Fibroblast of upper back skin (primary cell): ENCODE results near the gene ZNF608.
A peak's percentile ranks its signal among the peaks of the same experiment; 100 is the strongest.

Source experiments
- DNase-seq: peaks from one replicate; pipeline ENCODE4 v3.0.0-alpha.2; 2013

The ZNF608 gene

DNA sequence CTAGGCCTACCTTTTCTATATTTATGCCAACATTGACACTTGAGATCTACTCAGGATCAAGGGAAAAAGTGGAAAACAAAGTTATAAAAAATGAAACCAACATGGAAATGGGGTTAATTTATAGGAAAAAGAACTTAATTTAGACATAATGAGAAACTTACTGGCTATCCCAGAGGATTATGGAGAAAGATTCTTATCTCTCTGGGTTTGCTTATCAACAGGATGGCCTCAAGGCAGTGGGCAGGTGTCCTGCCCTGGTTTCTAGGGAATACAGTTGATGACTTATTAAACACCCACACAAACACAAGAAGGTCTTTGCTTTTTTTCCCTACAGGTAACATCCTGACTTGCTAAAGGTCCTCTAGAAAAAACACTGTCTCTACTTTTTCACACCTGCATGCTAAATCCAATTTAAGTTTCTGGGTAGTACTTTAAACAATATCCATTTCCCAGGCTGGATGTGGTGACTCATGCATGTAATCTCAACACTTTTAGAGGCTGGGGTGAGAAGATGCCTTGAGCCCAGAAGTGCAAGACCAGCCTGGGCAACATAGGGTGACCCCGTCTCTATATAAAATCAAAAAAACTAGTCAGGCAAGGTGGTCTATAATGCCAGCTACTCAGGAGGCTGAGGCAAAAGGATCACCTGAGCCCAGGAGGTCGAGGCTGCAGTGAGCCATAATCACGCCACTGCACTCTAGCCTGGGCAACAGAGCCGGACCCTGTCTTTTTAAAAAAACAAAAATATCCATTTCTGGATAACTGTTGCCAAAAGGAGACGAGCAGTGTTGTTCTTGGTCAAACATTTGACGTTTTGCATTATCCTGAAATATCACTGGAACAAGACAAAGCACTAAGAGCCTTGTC is 6.6 kb upstream of the ZNF608 start:
- no peak for DNase-seq

DNA sequence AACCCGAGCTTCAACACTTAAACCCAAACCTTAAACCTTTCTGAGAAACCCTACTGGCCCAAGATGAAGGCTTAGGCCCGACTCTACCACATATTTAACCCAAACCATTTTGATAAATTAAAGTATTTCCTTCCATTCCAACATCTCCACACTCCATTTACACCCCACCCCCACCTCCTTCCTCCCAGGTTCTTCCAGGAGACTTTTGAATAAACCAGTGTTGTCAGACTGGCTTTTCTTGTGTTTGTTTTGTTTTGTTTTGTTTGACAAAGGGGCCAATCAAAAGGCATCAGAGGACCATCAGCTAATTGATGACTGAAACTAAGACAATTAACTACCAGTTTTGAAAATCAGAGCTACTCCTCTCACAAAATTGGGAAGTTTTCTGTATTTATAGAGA is 4.6 kb upstream of the ZNF608 start:
- DNase-seq = no peak

DNA sequence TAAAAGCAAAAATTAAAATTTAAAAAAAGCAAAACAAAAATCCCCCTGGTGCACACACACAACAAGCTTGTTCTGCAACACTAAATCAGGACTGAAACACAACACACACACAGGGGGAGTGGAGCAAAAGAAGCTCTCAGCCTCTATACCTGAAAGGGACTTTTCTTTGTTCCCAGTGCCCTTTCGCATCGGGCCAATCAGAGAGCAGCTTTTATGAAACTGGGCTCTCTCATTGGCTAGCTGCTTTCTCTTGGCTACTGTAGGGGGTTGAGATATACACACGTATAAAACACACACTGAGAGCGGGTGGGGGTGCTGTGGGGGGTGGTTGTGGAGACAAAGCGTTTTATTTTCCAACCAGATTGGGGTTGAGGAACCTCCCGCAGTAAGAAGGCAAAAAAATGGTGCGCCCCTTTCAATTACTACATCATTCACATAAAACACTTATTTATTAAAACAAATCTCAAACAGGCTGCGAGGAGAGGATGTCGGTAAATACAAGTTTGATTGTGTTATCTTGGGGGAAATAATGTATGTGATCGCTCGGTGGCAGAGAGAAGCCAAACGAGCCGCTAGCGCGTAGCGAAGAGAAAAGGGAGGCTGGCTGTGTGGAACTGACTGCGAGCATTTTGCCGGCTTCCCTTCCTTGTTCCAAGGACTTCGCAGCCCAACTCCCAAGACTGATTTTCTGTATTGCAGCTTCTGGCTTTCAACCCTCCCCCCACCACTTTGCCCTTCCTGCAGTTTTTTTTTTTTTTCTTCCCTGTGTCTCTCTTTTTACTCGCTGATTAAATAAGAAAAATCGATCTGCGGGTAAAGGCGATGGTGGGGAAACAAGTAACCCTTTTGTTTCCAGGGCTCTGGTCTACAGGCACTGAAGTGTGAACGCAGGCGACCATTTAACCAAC is 2.5 kb upstream of the ZNF608 start:
- peak; percentile 93 for DNase-seq

DNA sequence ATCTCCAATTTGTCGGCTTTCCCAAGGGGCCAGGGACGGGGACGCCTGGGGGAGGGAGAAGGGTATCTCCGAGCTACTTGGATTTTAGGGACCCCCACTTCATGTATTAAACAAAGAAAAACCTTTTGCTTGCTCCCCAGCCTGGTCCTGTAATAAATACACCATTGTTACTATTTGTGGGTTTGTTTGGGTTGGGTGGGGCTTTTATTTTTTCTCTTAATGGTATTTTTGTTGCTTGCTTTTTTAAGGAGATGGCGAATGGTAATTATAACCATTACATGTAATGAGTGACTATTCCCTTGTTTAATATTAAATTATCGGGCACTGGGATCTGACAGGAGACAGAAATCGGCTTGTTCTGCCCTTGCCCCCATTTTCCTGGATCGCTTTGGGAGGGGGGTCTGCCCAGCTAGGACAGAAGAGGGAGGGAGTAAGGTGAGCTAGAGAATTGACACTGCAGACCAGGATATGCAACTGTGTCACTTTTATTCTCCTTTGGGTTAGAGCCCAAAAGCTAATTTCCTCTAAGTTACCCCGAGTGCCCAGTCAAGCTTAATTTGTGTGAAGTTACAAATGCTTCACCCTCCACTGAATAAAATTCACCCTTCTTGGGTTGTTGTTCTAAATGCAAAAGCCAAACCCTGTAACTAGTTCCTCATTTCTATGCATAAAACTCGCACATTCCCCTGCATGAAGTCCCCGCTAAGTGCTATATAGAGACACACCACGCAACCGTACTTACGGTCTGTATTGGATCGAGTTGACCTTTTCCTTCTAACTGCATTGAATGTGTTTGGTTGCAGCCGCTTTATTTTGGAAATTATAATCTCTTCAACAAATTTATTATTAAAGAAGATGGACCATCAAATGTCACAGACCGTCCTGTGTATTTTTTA is 1.6 kb upstream of the ZNF608 start:
- DNase-seq = peak; percentile 34

DNA sequence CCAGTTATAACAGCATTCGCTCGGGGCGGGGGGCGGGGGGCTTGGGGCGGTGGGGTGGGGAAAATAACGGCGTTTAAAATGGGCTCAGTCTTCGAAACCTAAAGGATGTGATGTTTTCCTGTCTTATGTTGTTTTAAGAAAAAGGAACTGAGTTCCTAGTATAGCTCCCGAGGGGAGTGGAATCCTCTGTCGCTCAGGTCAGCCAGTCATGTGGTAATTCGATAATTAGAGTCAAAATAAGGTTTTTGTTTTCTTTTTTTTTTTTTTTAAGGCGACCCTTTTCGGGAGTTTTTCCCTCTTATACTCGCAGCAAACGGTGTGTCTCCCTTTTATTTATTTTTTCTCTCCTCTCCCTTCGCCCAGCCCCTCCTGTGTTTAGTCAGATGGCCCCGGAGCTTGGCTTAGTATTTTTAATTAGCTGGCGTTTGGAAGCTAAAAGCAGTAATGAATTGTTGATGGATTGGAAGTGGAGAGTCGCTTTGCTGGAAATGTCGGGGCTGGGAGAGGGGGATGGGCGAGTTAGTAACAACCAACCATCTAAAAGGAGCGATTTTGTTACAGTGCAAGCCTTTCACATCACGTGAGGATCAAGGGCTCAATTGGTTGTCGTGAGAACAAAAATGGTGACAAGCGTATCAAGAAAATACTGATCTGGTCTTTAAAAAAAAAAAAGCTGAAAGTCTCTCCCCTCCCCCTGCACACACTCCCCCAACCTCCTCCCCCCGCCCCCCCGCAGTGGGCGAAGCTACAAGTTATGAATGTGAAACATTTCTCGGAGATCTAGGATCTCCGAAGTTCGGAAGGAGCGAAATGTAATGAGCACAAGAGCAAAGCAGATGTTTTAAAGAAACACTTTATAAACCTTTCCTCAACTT is 714 bp upstream of the ZNF608 start:
- DNase-seq = peak; percentile 93

DNA sequence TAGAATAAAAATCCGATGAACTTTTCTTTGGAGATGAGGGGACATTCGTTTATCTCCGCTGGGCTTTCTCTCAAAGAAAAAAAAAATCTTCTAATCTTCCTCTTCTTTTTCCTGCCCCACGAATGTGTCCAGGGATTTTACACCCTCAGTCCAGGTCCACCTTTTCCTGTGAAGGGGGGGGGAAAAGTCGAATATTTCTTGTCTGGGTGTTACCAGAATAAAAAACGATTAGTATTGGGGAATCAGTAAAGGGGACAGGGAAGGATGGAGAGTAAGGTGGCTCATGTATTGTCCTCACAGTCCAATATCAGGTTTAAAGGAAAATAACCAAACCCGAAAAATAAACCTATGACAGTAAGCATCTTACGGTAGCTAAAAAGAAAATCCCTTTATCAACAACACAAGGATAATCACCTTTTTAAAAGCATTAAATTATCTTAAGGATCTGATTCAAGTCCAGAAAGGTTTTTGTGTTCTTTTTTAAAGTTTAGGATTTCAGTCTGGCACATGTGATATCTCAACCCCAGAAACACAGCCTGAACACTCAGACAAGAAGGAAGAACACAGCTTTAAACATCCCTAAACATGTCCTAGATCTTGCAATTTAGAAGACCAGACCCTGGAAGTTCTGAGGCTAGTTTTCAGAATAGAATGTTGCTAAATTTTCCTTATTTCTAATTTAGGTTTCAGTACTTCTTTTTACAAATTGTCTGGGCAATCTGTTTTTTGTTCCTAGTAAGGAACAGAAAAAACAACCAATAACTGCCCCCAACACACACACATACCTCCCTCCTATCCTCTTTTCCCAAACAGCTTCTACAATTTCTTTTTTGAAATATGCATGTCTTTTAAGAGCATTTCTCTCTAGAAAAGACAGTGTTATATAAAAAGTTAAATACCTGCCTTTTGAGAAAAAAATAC is 1.2 kb downstream of the ZNF608 start:
- no peak for DNase-seq

DNA sequence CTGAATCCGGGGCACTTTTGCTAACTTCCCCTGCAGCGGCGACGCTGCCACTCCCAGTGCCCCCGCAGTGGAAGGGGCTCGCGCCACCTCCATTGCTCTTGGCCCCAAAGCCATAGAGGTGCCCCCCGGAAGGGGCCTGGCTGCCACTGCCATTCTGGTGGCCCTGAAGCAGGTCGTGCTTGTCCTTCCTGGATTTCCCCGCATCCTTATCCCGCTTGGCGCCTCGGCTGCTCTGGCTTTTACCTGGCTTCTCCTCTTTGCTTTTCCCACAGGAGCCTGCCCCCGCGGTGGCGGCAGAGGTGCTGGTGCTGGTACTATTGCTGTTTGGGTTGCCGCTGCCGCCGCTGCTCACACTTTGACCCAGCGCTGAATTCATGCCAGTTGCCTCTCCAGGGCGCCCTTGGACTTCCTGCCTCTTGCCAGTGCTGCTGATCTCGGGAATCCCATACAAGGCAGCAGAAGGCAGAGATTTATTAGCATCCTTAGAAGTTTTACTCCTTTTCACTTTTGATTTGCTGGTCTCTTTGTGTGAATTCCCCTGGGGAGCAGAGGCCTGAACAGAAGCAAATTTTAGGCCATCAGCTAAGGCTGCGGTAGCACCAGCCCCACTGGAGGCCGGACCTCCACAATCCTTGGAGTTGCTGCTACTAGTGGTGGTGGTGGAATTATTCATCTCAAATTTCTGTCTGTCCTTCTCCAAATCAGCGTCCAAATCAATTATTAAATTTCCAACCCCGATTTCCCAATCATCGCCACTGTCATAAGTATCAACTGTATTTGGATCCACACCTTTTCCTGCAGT is 2.1 kb downstream of the ZNF608 start:
- DNase-seq = no peak

DNA sequence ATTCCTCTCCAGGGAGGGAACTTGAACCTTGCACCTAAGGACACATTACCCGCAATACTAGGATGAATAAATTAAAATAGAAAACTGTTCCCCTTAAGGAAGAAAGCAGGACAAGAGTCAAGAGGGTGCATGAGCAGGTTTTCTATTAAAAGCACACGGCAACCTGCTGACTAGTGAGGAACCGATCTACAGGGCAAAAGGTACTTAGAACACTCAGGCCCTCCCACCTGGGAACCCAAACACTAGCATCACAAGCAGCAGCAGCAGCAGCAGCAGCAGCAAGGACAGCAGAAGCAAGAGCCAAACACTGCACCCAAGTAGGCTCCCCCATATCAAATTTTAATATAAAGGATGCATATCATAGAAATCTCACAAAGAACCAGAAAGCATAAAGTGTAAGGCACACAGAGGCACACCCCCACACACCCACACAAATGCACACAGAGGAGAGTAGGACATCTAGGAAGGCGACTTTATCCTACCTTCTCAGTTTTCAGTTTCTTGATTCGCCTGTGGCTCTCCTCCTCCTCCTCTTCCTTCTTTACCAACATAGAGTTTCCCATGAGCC is 2.8 kb downstream of the ZNF608 start:
- no peak for DNase-seq

DNA sequence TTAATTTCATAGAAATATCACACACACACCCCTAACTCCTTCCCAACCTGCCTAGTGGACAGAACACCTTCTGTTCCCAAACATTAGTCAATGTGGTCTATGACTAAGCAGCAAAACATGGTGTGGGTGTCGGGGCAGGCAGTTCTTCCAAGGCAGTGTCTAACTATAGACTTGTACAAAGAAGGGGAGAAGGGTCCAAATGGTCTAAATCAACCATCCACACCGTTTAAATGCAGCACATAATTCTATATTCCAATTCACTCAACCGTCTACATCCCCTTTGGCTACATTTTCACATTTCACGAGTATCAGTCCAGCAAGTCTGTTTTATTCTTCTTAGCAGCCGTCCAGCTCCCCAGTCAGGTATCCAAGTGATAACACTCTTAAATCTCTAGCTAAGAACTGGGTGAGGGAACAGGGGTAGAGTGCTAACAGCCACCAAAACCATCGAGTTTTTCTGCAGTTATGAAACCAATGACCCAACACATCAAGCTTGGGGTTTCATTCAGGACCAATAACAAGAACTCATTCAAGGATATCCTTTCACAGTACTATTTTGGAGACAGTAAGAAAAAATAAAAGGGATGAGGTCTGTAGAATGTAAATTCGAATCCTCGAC is 3.3 kb downstream of the ZNF608 start:
- DNase-seq = peak; percentile 87

DNA sequence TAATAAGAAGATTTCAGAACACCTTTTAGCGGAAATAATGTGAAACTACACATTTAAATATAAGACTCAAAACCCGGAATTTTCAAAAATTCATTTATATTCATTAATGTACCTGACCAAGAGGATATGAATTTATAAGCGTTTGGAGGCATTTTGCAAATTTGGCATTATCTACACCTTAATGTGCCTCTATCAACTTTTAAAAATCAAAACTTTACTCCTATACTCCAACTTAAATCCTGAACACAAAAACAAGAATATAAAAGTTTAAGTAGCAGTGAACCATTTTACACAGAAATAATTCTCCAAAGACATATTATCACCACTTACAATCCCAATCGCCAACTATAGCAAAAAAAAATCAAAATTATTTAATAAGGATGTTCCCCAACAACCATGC is 3.9 kb downstream of the ZNF608 start:
- DNase-seq = no peak

DNA sequence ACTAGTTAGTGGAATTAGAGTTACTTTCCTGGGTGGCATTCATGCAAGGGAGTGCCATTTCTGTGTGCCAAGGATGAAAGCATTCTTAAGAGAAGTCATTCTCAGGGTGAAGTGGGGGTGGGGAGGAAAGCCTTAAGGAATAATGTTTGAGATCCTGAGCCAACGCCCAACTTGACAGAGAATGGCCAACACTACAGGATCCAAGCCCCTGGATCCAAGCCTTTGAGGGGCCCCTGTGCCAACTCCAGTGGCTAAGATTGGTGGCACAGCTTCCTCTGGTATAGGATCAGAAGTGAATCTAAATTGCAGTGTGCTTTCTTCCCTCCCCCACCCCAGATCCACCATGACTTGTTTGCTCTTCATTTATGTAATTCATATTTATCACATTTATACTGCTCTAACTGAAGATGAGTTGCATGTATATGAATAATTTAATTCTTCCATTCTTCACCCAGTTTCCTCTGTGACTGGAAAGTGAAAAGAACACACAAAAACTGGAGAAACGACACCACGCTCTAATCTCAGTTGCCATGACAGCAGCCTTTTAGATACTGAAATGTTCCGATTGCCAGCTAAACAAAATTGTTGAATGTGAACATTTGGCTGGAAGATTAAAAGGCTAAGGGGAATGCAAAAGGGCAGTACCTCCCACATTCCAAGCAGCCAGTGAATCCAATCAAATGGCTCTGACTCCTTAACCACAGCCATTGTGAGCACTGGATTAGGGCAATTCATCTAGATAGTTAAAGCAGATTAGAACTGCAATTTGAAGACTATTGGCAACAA is 4.5 kb downstream of the ZNF608 start:
- peak; percentile 94 for DNase-seq

DNA sequence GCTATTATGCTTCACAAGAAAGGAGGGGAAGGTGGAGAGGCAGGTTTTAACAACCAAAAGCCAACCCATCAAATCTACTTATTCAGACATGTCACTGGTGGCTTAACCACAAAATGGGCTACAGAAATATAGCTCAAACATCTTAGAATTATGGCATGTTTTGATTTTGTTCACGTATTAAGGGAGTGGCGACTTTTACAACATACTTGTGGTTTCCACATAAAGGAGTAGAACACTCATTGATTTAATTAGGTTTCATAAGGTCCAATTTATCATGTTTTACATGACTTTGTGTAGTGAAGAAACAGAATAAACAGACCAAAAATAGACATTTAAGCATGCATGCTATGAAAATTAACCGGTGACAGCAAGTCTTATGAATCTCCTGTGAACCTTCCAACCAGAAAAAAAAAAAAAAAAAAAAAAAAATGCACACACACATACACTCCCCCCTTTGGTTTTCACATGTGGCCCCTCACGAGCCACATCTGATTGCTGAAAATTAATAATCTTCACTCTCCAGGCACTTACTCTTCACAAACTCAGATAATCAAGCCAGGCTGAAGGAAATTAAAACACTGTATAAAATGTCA is 5.4 kb downstream of the ZNF608 start:
- DNase-seq = peak; percentile 93

DNA sequence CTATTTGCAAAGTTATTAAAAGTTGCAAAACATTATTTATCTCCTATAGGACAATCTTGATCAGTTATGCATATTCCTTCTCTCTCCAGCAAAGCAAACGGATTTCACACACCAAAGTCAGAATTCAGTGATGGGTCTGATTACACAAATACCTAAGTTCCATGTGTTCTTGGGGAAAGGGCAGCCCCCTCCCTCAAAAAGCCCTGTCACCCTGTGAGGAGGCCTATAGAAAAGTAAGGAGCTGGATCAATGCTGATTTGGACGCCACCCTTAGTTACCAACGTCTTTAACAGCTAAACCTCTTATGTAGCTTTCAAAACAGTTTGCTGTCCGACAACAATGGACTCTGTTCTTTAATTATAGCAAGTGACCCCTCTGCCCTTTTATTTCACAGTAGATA is 6.4 kb downstream of the ZNF608 start:
- DNase-seq = no peak

DNA sequence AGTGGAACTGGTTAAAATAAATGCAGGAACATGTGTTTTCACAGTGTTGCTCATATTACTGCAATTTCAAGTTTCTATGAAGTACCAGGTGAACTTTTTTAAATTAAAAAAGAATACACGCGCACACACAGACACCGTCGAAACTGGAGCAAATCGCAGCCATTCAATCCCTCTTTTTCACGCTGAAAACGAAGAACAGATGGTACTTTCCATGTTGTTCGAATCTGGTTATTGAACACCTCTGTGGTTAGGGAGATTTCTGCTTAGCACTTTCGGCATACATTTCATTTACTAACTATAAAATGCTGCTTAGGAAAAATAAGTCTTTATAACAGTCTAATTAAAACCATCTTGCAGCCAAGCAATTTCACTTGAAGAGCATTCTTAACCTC is 6.8 kb downstream of the ZNF608 start:
- no peak for DNase-seq

DNA sequence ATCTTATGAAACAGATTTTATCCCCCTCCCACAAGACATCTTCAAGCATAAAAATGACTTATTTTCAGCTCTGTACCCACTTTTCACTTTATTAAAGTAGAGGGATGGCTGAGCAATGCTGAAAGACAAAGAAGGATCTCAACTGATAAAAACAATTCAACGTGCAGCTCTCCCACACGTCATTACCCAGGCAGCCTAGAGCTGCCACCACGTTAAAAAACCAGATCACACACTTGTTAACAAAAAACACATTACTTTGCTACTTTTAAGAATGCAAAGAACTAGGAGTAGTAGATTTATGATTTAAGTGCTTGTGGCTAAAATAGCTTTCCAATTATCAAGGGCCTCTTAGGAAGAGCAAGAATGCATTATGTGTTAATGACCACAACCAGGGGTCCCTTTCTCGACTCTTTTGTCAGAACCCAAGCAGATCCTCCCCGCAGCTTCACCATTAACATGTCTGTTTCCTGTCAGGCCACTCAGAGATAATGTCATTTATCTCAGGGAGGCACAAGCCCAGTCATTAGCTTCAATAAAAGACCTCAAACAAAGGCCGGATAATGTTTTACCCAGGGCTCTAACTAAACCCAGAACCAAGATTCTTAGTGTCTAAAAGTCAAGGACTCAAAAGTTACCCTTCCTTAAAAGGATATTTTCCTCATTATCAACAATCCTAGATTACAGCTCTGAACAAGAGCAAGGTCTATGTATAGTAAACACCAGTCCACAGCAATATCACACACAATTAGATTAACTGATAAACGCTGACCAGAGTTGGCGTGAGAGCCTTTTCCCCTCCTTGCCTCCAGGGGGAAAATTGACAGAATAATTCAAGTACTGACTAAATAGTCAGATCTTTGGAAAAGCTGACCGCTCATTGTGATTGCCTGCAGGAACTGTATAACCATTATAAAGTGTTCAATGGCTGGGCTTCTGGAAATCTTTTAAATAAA is 7.5 kb downstream of the ZNF608 start:
- DNase-seq = peak; percentile 49

DNA sequence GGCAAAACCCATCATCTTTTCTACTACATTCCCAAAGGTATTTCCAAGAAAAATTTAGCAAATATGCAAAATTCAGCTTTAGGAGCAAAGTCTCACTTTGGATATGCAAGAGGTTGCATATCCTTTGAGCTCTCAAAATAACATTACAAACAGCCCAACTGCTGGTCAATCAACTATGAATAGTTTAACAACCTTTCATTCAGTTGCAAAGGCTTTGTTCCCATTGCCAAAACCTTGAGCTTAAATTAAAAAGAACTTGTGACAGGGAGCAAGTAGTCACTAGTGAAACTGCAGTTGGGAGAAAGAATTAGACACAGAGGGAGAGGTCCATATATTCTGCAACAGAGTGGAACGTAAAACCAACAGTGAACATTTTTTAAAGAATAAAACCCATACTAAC is 8.8 kb downstream of the ZNF608 start:
- DNase-seq = no peak

DNA sequence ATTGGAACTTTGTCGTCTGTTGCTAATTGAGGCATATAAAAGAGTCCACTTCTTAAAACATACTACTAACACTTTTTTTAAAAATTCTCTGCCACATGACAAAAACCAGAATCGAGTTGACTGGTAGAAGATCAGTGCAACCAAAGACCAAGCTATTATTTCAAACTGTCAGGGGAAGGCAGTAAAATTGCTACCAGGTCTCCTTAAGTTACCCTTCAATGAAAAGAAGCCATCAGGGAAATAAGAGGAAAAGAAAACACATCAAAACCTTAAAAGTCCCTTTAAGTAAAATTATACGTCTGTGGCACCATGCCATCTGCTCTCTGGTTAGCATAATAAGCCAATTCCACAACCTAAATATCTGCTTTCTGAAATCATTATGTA is 9.6 kb downstream of the ZNF608 start:
- DNase-seq = no peak
